Kidney epithelial cell (primary cell): ENCODE data around the gene CABP1. TPM values are rescaled to one million over a fixed set of nuclear protein-coding genes. Genes with fewer than 3 reads are reported as not detected.

ENCODE experiments used
- DNase-seq: peaks from one replicate; pipeline ENCODE4 v3.0.0-alpha.2; 2010; ENCODE audit warnings: low read depth
- H3K27me3 ChIP-seq: 2 replicates; pipeline ENCODE4 v1.6.0; 2011; ENCODE audit warnings: low read length; ENCODE audit not compliant: control insufficient read depth, insufficient read depth
- H3K36me3 ChIP-seq: 2 replicates; pipeline ENCODE4 v1.5.1; 2011; ENCODE audit warnings: low read length; ENCODE audit not compliant: control insufficient read depth, insufficient read depth
- H3K4me3 ChIP-seq: 2 replicates; pipeline ENCODE4 v1.5.1; 2011; ENCODE audit warnings: low read depth, mild to moderate bottlenecking, control low read depth, low read length
- CTCF ChIP-seq: IDR thresholded peaks from 2 replicates; pipeline ENCODE4 v1.5.1; 2011; ENCODE audit warnings: mild to moderate bottlenecking, moderate library complexity, low read length, control low read depth, inconsistent platforms; ENCODE audit not compliant: insufficient read depth, poor library complexity, severe bottlenecking
- total RNA-seq: library from RNA; depleted of rRNA; stranded (reverse); fragments of >200 nt; gene quantifications from 2 replicates; pipeline ENCODE4 v1.2.3, GENCODE V29; 2015

The CABP1 gene
- total RNA-seq, 1 donor from 2014 or later = not detected

DNA sequence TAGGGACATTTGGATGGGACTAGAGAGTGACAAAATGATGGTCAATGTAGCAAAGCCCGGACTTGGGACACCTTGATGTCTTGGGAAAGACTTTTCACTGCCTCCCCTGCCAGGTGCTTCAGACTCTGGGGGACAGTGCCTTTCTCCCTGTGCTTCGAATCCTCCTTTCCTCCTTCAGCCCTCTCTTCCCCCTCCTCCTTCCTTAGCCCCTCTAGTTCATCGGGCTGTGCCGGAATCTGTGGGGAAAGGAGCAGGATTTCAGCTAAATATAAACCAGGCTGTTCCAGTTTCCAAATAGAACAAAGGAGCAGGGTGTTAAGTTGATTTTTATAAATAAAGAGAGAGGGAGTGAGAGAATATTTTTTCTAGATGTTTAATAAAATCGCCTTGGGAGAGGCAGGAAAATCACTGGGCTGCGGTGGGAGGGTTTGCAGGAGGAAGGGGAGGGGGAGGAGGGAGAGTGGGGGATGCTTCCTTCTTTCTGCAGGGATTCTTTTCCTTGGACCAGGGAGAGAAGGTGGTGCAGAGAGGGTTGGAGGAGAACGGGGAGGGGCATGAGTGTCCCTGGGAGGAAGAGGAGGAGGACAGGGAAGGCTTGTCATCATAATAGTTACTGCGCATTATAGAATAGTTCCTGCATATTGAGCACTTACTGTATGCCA is 21.3 kb upstream of the CABP1 start:
- Histone ChIP-seq H3K4me3 (no peak overlapping the region), H3K36me3 (no peaks in the 10 kb centered on the region), H3K27me3 (peaks cover 9% of the 10 kb centered on the region)
- DNase-seq = no peak
- no peak for TF ChIP-seq CTCF

GRCh38 chr12:120620624-120621023 is 19.8 kb upstream of the CABP1 start:
- no peak for DNase-seq
- Histone ChIP-seq H3K36me3 (no peaks in the 10 kb centered on the region), H3K4me3 (no peak overlapping the region), H3K27me3 (peaks cover 9% of the 10 kb centered on the region)
- no peak for TF ChIP-seq CTCF

GRCh38 chr12:120625557-120626419 is 14.6 kb upstream of the CABP1 start:
- H3K27me3 ChIP-seq = no peaks in the 10 kb centered on the region
- H3K36me3 ChIP-seq = no peaks in the 10 kb centered on the region
- no peak for TF ChIP-seq CTCF
- no peak overlapping the region for H3K4me3 ChIP-seq
- no peak for DNase-seq

DNA sequence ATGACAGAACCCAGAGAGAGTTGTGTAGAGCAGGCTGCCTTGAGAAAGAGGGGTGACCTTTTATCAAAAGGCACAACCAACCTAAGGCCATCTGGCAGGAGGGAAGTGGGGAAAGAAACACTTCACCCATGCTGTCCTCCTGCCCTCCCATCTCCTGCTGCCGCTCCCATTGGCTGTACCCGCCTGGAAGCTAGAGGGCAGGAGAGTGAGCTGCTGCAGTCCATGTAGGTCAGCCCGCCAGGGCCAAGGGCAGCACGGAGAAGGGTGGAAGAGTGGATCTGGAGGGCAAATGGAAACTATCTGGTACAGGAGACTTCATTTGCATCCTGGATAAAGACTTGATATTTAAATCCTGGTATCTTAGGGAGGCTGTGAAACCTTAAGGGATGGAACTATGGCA is 11.5 kb upstream of the CABP1 start:
- Histone ChIP-seq H3K36me3 (no peaks in the 10 kb centered on the region), H3K27me3 (peaks cover 3% of the 10 kb centered on the region), H3K4me3 (no peak overlapping the region)
- DNase-seq = no peak
- peak; percentile 8 for TF ChIP-seq CTCF

GRCh38 chr12:120630104-120630892 is 10.1 kb upstream of the CABP1 start:
- no peaks in the 10 kb centered on the region for H3K36me3 ChIP-seq
- no peak for DNase-seq
- H3K27me3 ChIP-seq = peaks cover 3% of the 10 kb centered on the region
- H3K4me3 ChIP-seq = no peak overlapping the region
- TF ChIP-seq CTCF = no peak
